HepG2 (cell line): Measurements from ENCODE around the gene ATG2B. TPM values are rescaled to one million over a fixed set of nuclear protein-coding genes. Genes with fewer than 3 reads are reported as not detected.

Source experiments
- ATAC-seq: fragments of 200-7000 bp; cut with Tn5 transposase; 3 replicates; pipeline ENCODE4 v1.9.1; 2020; ENCODE audit warnings: mild to moderate bottlenecking, moderate library complexity
- BruUV-seq: library from RNA; stranded (reverse); fragments of 400-500 nt; replicated peaks from 2 replicates; lab custom pipeline; 2021; lab: Mats Ljungman, UMichigan
- CTCF ChIA-PET: fragments of 300-600 bp; formaldehyde crosslinking; extraction: SDS; loops from one replicate; lab custom pipeline; 2021; ENCODE audit warnings: low total read pairs, inconsistent platforms, low intra/inter-chr PET ratio; lab: Yijun Ruan, JAX
- POLR2A ChIA-PET: fragments of 350-600 bp; sonication (Branson Sonifier 250); formaldehyde crosslinking; loops from one replicate; lab custom pipeline; 2020; ENCODE audit warnings: antibody characterized with exemption, inconsistent platforms; lab: Yijun Ruan, JAX
- DNase-seq: peaks from one replicate; pipeline ENCODE4 v3.0.0-alpha.2; 2015; ENCODE audit warnings: low spot score
- FAIRE-seq: peaks from 3 replicates; lab custom pipeline; 2011; peaks lifted over from hg19 to GRCh38; lab: Jason Lieb, UNC
- H2AFZ ChIP-seq: one replicate; pipeline ENCODE4 v1.6.1; 2011; ENCODE audit warnings: low read length, inconsistent platforms
- H3K27ac ChIP-seq: fragments of 300-600 bp; 3 replicates; pipeline ENCODE4 v1.8.0; 2011; ENCODE audit warnings: mixed run types, mild to moderate bottlenecking, mixed read lengths, low read length, inconsistent platforms; ENCODE audit not compliant: insufficient read depth; ENCODE audit errors: extremely low read length
- H3K27me3 ChIP-seq, 2 experiments: fragments of 200-600 bp in 1 of 2; 2 replicates in 1 of 2; 3 replicates in 1 of 2; pipeline versions ENCODE4 v1.6.0 to v1.8.0; 2011; ENCODE audit warnings: low read length in 2 of 2, mild to moderate bottlenecking in 2 of 2, moderate library complexity in 2 of 2, inconsistent platforms in 1 of 2; ENCODE audit not compliant: insufficient read depth in 2 of 2, control insufficient read depth in 1 of 2
- H3K36me3 ChIP-seq, 2 experiments: fragments of 200-600 bp in 1 of 2; replicated peaks in 1 of 2; 2 replicates in 1 of 2; 3 replicates in 1 of 2; pipeline versions ENCODE4 v1.5.1 to v1.8.0; 2011; ENCODE audit warnings: low read length in 2 of 2, inconsistent platforms in 1 of 2; ENCODE audit not compliant: insufficient read depth in 2 of 2, control insufficient read depth in 1 of 2
- H3K4me1 ChIP-seq: 2 replicates; pipeline ENCODE4 v1.5.1; 2012; ENCODE audit warnings: low read length, inconsistent platforms; ENCODE audit not compliant: insufficient read depth
- H3K4me2 ChIP-seq: 2 replicates; pipeline ENCODE4 v1.6.0; 2011; ENCODE audit warnings: low read depth, low read length, inconsistent platforms
- H3K4me3 ChIP-seq, 3 experiments: fragments of 200-600 bp in 1 of 3; sonication (generic), shearing (Covaris generic) in 1 of 3; replicated peaks in 1 of 3; 2 replicates each; pipeline ENCODE4 v1.5.1; 2011 to 2016; ENCODE audit warnings: low read length in 3 of 3, inconsistent platforms in 2 of 3, low read depth in 2 of 3, mild to moderate bottlenecking in 2 of 3, control low read depth in 1 of 3, mixed read lengths in 1 of 3; ENCODE audit not compliant: insufficient read depth in 1 of 3
- H3K79me2 ChIP-seq: one replicate; pipeline ENCODE4 v1.6.1; 2011; ENCODE audit warnings: low read length, inconsistent platforms; ENCODE audit not compliant: insufficient read depth
- H3K9ac ChIP-seq: 2 replicates; pipeline ENCODE4 v1.6.0; 2011; ENCODE audit warnings: mild to moderate bottlenecking, low read depth, low read length, inconsistent platforms; ENCODE audit not compliant: insufficient read depth
- H3K9me3 ChIP-seq: 2 replicates; pipeline ENCODE4 v1.5.1; 2012; ENCODE audit warnings: mild to moderate bottlenecking, low read length
- H4K20me1 ChIP-seq: 2 replicates; pipeline ENCODE4 v1.6.0; 2011; ENCODE audit warnings: inconsistent platforms, mild to moderate bottlenecking, low read length, moderate library complexity; ENCODE audit not compliant: insufficient read depth
- HOMEZ ChIP-seq: IDR thresholded peaks from 2 replicates; pipeline ENCODE4 v1.6.1; 2016; ENCODE audit warnings: low read depth
- KAT7 ChIP-seq: IDR thresholded peaks from 2 replicates; pipeline ENCODE4 v1.6.1; 2018; ENCODE audit warnings: borderline replicate concordance, missing compliant biosample characterization
- KDM6A ChIP-seq: IDR thresholded peaks from 2 replicates; pipeline ENCODE4 v1.6.1; 2016; ENCODE audit warnings: low read depth
- NBN ChIP-seq: fragments of 450-650 bp; conservative IDR thresholded peaks from 2 replicates; pipeline ENCODE4 v1.6.1; 2017
- PAF1 ChIP-seq: IDR thresholded peaks from 2 replicates; pipeline ENCODE4 v1.6.1; 2016; ENCODE audit warnings: missing genetic modification reagents, missing compliant biosample characterization
- SKI ChIP-seq: fragments of 450-650 bp; IDR thresholded peaks from one replicate; pipeline ENCODE4 v1.6.1; 2018; ENCODE audit warnings: mild to moderate bottlenecking; ENCODE audit not compliant: partially characterized antibody
- TIGD3 ChIP-seq: sonication (generic); formaldehyde crosslinking; IDR thresholded peaks from 2 replicates; pipeline ENCODE4 v1.5.1; 2020; ENCODE audit warnings: mild to moderate bottlenecking, missing genetic modification reagents, borderline replicate concordance
- ZBTB3 ChIP-seq: sonication (generic); formaldehyde crosslinking; IDR thresholded peaks from 2 replicates; pipeline ENCODE4 v1.4.0; 2020; ENCODE audit warnings: low read depth, mild to moderate bottlenecking, moderate library complexity, missing genetic modification reagents, borderline replicate concordance
- ZFP41 ChIP-seq: sonication (generic); formaldehyde crosslinking; IDR thresholded peaks from 2 replicates; pipeline ENCODE4 v1.4.0; 2020; ENCODE audit warnings: mild to moderate bottlenecking, missing genetic modification reagents, borderline replicate concordance
- ZMYM3 ChIP-seq: sonication (generic); formaldehyde crosslinking; IDR thresholded peaks from 2 replicates; pipeline ENCODE4 v1.5.1; 2020; ENCODE audit warnings: mild to moderate bottlenecking, missing genetic modification reagents
- ZNF207 ChIP-seq: fragments of 450-650 bp; IDR thresholded peaks from 2 replicates; pipeline ENCODE4 v1.6.1; 2016; ENCODE audit warnings: antibody characterized with exemption, borderline replicate concordance
- ZNF337 ChIP-seq: sonication (generic); formaldehyde crosslinking; IDR thresholded peaks from 2 replicates; pipeline ENCODE4 v1.5.1; 2020; ENCODE audit warnings: missing genetic modification reagents, low read depth, mild to moderate bottlenecking, borderline replicate concordance
- ZNF33B ChIP-seq: sonication (generic); formaldehyde crosslinking; IDR thresholded peaks from 2 replicates; pipeline ENCODE4 v1.5.1; 2020; ENCODE audit warnings: mild to moderate bottlenecking, missing genetic modification reagents
- WGBS: methylation state at CpG from one replicate; pipeline ENCODE4 v1.1.6; 2017; ENCODE audit warnings: low lambda C conversion rate; 5-methylcytosine and 5-hydroxymethylcytosine counted together
- in situ Hi-C: cut with HindIII; loops from 2 replicates; pipeline ENCODE4 v1.10.0; 2017; ENCODE audit warnings: low pct_unique_long_range_greater_than_20kb; ENCODE audit not compliant: extremely low pct_ligation_motif_present
- intact Hi-C: fragments of 100-400 bp; cut with micrococcal nuclease; formaldehyde crosslinking; loops from one replicate; pipeline ENCODE4 v1.10.0; 2022; ENCODE audit not compliant: unreplicated experiment
- polyA plus RNA-seq, 8 experiments: library from polyadenylated mRNA; depleted of rRNA in 3 of 8; stranded (reverse) in 7 of 8; unstranded in 1 of 8; fragments of >200 nt; fragmentation: Illumina TruSeq in 4 of 8; extraction: Trizol in 4 of 8; gene quantifications; 2 replicates each; pipeline versions ENCODE4 v1.2.1 to v1.2.3, GENCODE V29; 2011 to 2016; ENCODE audit warnings: low read depth in 4 of 8, missing spikeins in 1 of 8, mixed read lengths in 1 of 8; ENCODE audit not compliant: insufficient read depth in 1 of 8
- total RNA-seq, 5 experiments: library from RNA; depleted of rRNA; stranded (reverse); fragments of >200 nt; fragmentation: Illumina TruSeq; extraction: Trizol; gene quantifications; 2 replicates each; pipeline ENCODE4 v1.2.3, GENCODE V29; 2016; ENCODE audit warnings: low read depth in 1 of 5
- TF ChIP-seq, protein P1 (sequence below): sonication (generic); formaldehyde crosslinking; IDR thresholded peaks from 2 replicates; pipeline ENCODE4 v1.4.0; 2020; ENCODE audit warnings: missing genetic modification reagents, mild to moderate bottlenecking, borderline replicate concordance

ATG2B gene
- total and polyA plus RNA-seq, 2 of the 13 experiments (the other 11 are each of a cell fraction or from before 2014, with no cell fraction given), result 7.4 to 7.5 TPM

DNA sequence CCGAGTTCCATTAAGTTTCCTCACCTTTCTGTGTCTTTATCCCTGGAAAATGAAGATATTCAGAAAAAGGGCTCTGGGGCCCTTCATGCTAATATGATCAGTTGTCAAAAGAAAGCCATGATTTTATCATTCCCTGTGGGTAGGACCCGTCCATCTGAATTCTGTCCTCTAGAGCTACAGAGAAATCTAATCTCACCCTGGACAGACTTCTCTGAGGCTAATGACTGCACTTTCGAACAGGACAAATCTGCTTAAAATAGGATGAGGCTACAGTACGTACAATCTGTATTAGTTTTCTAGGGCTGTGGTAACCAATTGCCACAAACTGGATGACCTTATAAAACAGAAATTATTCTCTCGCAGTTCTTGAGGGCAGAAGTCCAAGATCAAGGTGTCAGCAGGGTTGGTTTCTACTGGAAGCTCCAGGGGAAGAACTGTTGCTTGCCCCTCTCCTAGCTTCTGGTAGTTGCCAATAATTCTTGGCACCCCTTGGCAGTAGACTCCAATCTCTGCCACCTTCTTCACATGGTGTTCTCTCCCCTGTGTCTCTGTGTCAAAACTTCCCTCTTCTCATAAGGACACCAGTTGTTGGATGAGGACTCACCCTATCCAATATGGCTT is 30.0 kb upstream of the ATG2B start:
- no TSS peak for BruUV-seq

More for the DNA sequence above, 30.0 kb upstream of the ATG2B start:
- TF ChIP-seq HOMEZ (CRISPR knock-in tag), result no peak
- TF ChIP-seq NBN, result no peak
- no peak for TF ChIP-seq SKI
- TF ChIP-seq ZNF33B (CRISPR knock-in tag), result no peak
- no peak for TF ChIP-seq ZNF207
- TF ChIP-seq KAT7 (CRISPR knock-in tag), result no peak
- TF ChIP-seq ZBTB3 (CRISPR knock-in tag), result no peak
- no peak for TF ChIP-seq TIGD3 (CRISPR knock-in tag)
- no peak for TF ChIP-seq PAF1
- no peak for TF ChIP-seq KDM6A (CRISPR knock-in tag)
- TF ChIP-seq ZNF337 (CRISPR knock-in tag), result no peak
- TF ChIP-seq ZMYM3 (CRISPR knock-in tag), result no peak
- no peak for TF ChIP-seq ZFP41 (CRISPR knock-in tag)
- TF ChIP-seq, protein P1, sequence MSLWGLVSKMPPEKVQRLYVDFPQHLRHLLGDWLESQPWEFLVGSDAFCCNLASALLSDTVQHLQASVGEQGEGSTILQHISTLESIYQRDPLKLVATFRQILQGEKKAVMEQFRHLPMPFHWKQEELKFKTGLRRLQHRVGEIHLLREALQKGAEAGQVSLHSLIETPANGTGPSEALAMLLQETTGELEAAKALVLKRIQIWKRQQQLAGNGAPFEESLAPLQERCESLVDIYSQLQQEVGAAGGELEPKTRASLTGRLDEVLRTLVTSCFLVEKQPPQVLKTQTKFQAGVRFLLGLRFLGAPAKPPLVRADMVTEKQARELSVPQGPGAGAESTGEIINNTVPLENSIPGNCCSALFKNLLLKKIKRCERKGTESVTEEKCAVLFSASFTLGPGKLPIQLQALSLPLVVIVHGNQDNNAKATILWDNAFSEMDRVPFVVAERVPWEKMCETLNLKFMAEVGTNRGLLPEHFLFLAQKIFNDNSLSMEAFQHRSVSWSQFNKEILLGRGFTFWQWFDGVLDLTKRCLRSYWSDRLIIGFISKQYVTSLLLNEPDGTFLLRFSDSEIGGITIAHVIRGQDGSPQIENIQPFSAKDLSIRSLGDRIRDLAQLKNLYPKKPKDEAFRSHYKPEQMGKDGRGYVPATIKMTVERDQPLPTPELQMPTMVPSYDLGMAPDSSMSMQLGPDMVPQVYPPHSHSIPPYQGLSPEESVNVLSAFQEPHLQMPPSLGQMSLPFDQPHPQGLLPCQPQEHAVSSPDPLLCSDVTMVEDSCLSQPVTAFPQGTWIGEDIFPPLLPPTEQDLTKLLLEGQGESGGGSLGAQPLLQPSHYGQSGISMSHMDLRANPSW (CRISPR knock-in tag), result no peak
- TF ChIP-seq, all 625 proteins: peak for 0
- ATAC-seq, result no peak
- in situ Hi-C loops (no loop called here), intact Hi-C loops (no loop called here)
- peak overlapping the region in 2 of 3 experiments; percentile 82 to 91; a peak in 2 of 6 replicates for H3K4me3 ChIP-seq
- ChIA-PET CTCF (no interaction called here), POLR2A (no interaction called here)
- DNase-seq, result no peak
- WGBS, result 79% methylated on average over 5 of the region's 5 CpGs
- H2AFZ ChIP-seq, result no peak overlapping the region
- FAIRE-seq, result no peak
- H3K27ac ChIP-seq, result no peak overlapping the region
- H3K4me2 ChIP-seq, result peak overlapping the region; percentile 97
- no peaks in the 10 kb centered on the region for H3K79me2 ChIP-seq
- no peaks in the 10 kb centered on the region for H3K36me3 ChIP-seq
- no peaks in the 10 kb centered on the region; a peak in 1 of 5 replicates for H3K27me3 ChIP-seq
- H3K9me3 ChIP-seq, result no peaks in the 10 kb centered on the region
- no peaks in the 10 kb centered on the region for H4K20me1 ChIP-seq
- peak overlapping the region; percentile 35; the same call in 1 of the 2 replicates for H3K9ac ChIP-seq
- peaks cover 18% of the 10 kb centered on the region for H3K4me1 ChIP-seq
